Loucy (cell line): Measurements from ENCODE around the gene KIAA0930.

ENCODE experiments used
- H2AFZ ChIP-seq: fragments of 200-600 bp; sonication (generic); 2 replicates; pipeline ENCODE4 v1.6.0; 2016; ENCODE audit warnings: antibody characterized with exemption, mild to moderate bottlenecking, low read length, moderate library complexity
- H3F3A ChIP-seq: fragments of 200-600 bp; 2 replicates; pipeline ENCODE4 v1.6.0; 2016; ENCODE audit warnings: antibody characterized with exemption, low read depth, mild to moderate bottlenecking
- H3K27me3 ChIP-seq: fragments of 200-600 bp; sonication (generic); 2 replicates; pipeline ENCODE4 v1.6.1; 2014; ENCODE audit warnings: low read length, mild to moderate bottlenecking; ENCODE audit not compliant: insufficient read depth, poor library complexity, severe bottlenecking
- H3K36me3 ChIP-seq: fragments of 200-600 bp; sonication (generic); 2 replicates; pipeline ENCODE4 v1.6.1; 2016; ENCODE audit warnings: low read length; ENCODE audit not compliant: insufficient read depth
- H3K4me1 ChIP-seq: fragments of 200-600 bp; sonication (generic); 2 replicates; pipeline ENCODE4 v1.5.1; 2014; ENCODE audit warnings: low read length, mild to moderate bottlenecking; ENCODE audit not compliant: insufficient read depth, poor library complexity, severe bottlenecking
- H3K4me2 ChIP-seq: fragments of 200-600 bp; sonication (generic); 2 replicates; pipeline ENCODE4 v1.6.0; 2014; ENCODE audit warnings: antibody characterized with exemption, low read length, low read depth, mild to moderate bottlenecking; ENCODE audit not compliant: poor library complexity, severe bottlenecking
- H3K4me3 ChIP-seq: fragments of 200-600 bp; sonication (generic); 2 replicates; pipeline ENCODE4 v1.5.1; 2014; ENCODE audit warnings: low read length, mild to moderate bottlenecking, mixed read lengths; ENCODE audit not compliant: poor library complexity, severe bottlenecking
- H3K79me2 ChIP-seq: fragments of 200-600 bp; sonication (generic); 2 replicates; pipeline ENCODE4 v1.6.1; 2014; ENCODE audit warnings: low read length; ENCODE audit not compliant: insufficient read depth
- H3K9ac ChIP-seq: fragments of 200-600 bp; sonication (generic); 2 replicates; pipeline ENCODE4 v1.6.0; 2014; ENCODE audit warnings: mild to moderate bottlenecking, low read depth, low read length, moderate library complexity; ENCODE audit not compliant: poor library complexity, severe bottlenecking
- H3K9me2 ChIP-seq: fragments of 200-600 bp; sonication (generic); replicated peaks from 2 replicates; pipeline ENCODE4 v1.6.1; 2016; ENCODE audit warnings: low read depth, low read length, mixed read lengths
- H3K9me3 ChIP-seq: fragments of 200-600 bp; sonication (generic); 2 replicates; pipeline ENCODE4 v1.6.1; 2014; ENCODE audit warnings: mild to moderate bottlenecking, antibody characterized with exemption, low read length, low read depth; ENCODE audit not compliant: insufficient read depth
- H4K20me1 ChIP-seq: fragments of 200-600 bp; sonication (generic); 2 replicates; pipeline ENCODE4 v1.6.0; 2014; ENCODE audit warnings: antibody characterized with exemption, low read length, mild to moderate bottlenecking; ENCODE audit not compliant: insufficient read depth, poor library complexity, severe bottlenecking
- CTCF ChIP-seq: fragments of 200-600 bp; sonication (generic); conservative IDR thresholded peaks from 2 replicates; pipeline ENCODE4 v1.5.1; 2014; ENCODE audit warnings: mild to moderate bottlenecking, antibody characterized with exemption, low read length
- EZH2phosphoT487 ChIP-seq: fragments of 200-600 bp; IDR thresholded peaks from 2 replicates; pipeline ENCODE4 v1.6.1; 2018; ENCODE audit warnings: antibody characterized with exemption, mild to moderate bottlenecking, moderate library complexity, borderline replicate concordance

The KIAA0930 gene

DNA sequence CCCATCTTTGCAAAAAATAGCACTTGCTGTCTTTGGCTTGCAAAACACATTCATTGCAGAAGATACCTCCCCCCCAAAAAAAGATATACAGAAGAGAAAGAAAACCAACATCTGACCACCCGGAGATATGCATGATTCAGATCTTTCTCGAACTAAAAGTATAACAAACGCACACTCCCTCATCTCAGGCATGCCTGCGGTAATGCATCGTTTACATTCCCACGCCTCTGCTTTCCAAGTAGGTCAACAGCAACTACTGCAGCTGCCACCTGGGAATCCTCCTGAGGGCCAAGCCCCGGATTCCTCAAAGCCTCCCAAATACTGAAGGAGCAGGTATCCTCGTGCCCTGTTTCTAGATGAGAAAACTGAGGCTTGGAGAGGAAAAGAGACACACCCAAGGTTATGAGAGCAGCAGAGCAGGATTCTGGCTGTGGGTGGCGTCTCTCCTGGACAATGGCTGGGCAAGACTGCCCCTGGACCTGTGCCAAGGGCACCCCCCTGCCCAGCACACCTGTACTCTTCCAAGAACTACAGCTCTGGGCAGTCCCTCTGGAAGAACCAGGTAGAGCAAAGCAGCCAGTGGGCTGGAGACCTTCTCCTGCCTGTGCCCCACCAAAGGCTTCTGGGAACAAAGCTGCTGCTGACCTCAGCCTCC lies 38.9 kb downstream of the KIAA0930 start:
- no peaks in the 10 kb centered on the region for H3K9me2 ChIP-seq
- H3K4me1 ChIP-seq = no peaks in the 10 kb centered on the region
- H3F3A ChIP-seq = no peaks in the 10 kb centered on the region
- H3K9ac ChIP-seq = no peak overlapping the region
- H3K36me3 ChIP-seq = no peaks in the 10 kb centered on the region
- no peaks in the 10 kb centered on the region for H3K79me2 ChIP-seq
- no peaks in the 10 kb centered on the region for H3K9me3 ChIP-seq
- TF ChIP-seq CTCF (no peak), EZH2phosphoT487 (no peak)
- no peak overlapping the region for H3K4me2 ChIP-seq
- no peaks in the 10 kb centered on the region for H3K27me3 ChIP-seq
- no peak overlapping the region for H3K4me3 ChIP-seq
- H4K20me1 ChIP-seq = no peaks in the 10 kb centered on the region
- no peak overlapping the region for H2AFZ ChIP-seq

DNA sequence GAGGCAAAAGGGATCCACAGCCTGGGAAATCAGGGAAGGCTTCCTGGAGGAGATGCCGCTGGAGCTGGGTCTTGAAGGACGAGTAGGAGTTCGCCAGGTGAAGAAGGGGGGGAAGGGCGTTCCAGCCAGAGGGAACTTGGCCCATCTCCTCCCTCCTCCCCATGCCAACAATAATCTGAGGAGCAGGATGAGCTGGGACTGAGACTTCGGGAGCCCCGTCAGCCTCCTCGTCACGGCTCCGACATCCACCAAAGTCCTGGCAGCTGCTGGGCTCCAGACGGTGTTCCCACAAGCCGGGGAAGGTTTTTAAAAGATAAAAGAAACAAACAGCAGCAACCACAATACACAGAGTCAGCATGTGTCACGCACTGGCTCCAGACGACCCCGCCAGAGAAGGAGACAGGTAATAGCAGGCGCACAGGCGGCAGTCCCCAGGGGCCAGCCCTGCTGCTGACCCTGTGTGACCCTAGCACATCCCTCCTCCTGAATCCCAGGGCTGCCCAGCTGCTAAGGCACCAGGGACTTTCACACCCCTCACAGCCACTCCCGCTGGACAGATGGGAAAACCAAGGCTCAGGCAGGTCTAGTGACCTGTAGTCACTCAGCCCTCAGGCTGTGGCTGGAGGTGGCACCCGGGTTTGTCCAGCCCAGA lies 39.7 kb downstream of the KIAA0930 start:
- no peak overlapping the region for H3K9ac ChIP-seq
- no peaks in the 10 kb centered on the region for H3K9me3 ChIP-seq
- no peak overlapping the region for H2AFZ ChIP-seq
- H3K36me3 ChIP-seq = no peaks in the 10 kb centered on the region
- H3K27me3 ChIP-seq = no peaks in the 10 kb centered on the region
- no peak overlapping the region for H3K4me2 ChIP-seq
- H3K4me3 ChIP-seq = no peak overlapping the region
- no peaks in the 10 kb centered on the region for H3F3A ChIP-seq
- no peaks in the 10 kb centered on the region for H3K4me1 ChIP-seq
- no peaks in the 10 kb centered on the region for H3K9me2 ChIP-seq
- no peaks in the 10 kb centered on the region for H3K79me2 ChIP-seq
- no peaks in the 10 kb centered on the region for H4K20me1 ChIP-seq
- TF ChIP-seq CTCF = no peak

DNA sequence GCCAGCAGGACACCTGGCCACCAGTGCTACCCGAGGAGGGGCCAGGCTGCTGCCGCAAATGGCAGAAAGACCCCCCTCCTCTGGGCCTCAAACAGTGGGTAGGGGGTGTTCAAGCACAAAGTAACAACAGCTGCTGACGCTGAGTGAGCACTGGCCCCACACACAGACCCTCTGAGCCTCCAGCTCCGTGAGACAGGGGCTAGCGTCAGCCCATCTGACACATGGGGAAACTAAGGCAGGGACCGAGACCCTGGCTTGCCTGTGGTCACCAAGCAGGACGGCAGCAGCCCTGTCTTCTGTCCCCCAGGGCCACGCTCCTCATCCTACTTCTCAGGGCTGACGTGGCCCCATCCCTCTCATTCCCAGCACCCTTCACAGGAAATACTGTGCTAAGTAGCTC lies 40.5 kb downstream of the KIAA0930 start:
- no peak overlapping the region for H3K4me3 ChIP-seq
- H3F3A ChIP-seq = no peaks in the 10 kb centered on the region
- no peaks in the 10 kb centered on the region for H3K9me2 ChIP-seq
- no peak overlapping the region for H2AFZ ChIP-seq
- no peaks in the 10 kb centered on the region for H3K9me3 ChIP-seq
- H3K36me3 ChIP-seq = no peaks in the 10 kb centered on the region
- no peaks in the 10 kb centered on the region for H3K4me1 ChIP-seq
- H3K4me2 ChIP-seq = no peak overlapping the region
- no peaks in the 10 kb centered on the region for H3K79me2 ChIP-seq
- H3K27me3 ChIP-seq = no peaks in the 10 kb centered on the region
- H4K20me1 ChIP-seq = no peaks in the 10 kb centered on the region
- no peak overlapping the region for H3K9ac ChIP-seq
- TF ChIP-seq EZH2phosphoT487 = no peak
- no peak for TF ChIP-seq CTCF
